WTC11 (cell line): ENCODE measurements around the gene DPP8.

Experiments
- ATF2 ChIP-seq: sonication (generic); formaldehyde crosslinking; IDR thresholded peaks from 2 replicates; pipeline ENCODE4 v1.8.1; 2022; ENCODE audit warnings: low read depth, missing genetic modification reagents, borderline replicate concordance
- CTCF ChIP-seq: fragments of 200-600 bp; IDR thresholded peaks from 2 replicates; pipeline ENCODE4 v1.8.0; 2022; ENCODE audit warnings: antibody characterized with exemption

GRCh38 chr15:65466901-65467300, 50.6 kb downstream of the DPP8 start:
- no peak for TF ChIP-seq CTCF
- TF ChIP-seq ATF2, result no peak
